NB4 (cell line): Measurements from ENCODE around the gene KPNB1.
"Not testable (repeated sequence)": the region's sequence is repeated elsewhere in the genome, so short reads cannot be mapped to it uniquely, and the experiment has no call there.

ENCODE experiments used
- CTCF ChIP-seq: IDR thresholded peaks from one replicate; pipeline ENCODE4 v1.5.1; 2012; ENCODE audit warnings: low read depth, low read length
- MAX ChIP-seq: IDR thresholded peaks from 2 replicates; pipeline ENCODE4 v1.6.1; 2011; ENCODE audit warnings: low read depth, low read length
- POLR2A ChIP-seq: IDR thresholded peaks from 2 replicates; pipeline ENCODE4 v1.6.1; 2011; ENCODE audit warnings: mild to moderate bottlenecking; ENCODE audit not compliant: insufficient read length; ENCODE audit errors: extremely low read depth

GRCh38 chr17:47682727-47683126 is 33.0 kb downstream of the KPNB1 start:
- not testable (repeated sequence) for TF ChIP-seq POLR2A, CTCF, MAX
